ENCODE results near the gene BUD23.

GRCh38 chr7:73707045-73707631 lies 23.7 kb downstream of the BUD23 start:
- TF ChIP-seq POLR2AphosphoS5 (IDR thresholded peaks at IDR 0.05; ENCODE audit: low read depth, low read length): no peak
- TF ChIP-seq PAX5 (IDR thresholded peaks at IDR 0.05; ENCODE audit: insufficient read depth, low read length, severe bottlenecking): no peak
- no peak for TF ChIP-seq TAF1 (IDR thresholded peaks at IDR 0.05; ENCODE audit: low read depth, low read length)
- no peak for TF ChIP-seq POLR2A (IDR thresholded peaks at IDR 0.05; ENCODE audit: low read depth, low read length)
